Body of pancreas (tissue), 4 donors: ENCODE measurements around the gene MCM3. TPM values are rescaled to one million over a fixed set of nuclear protein-coding genes. Genes with fewer than 3 reads are reported as not detected.

ENCODE experiments used
- ATAC-seq: fragments of 150-250 bp; one replicate; pipeline ENCODE4 v1.9.1; 2016
- DNase-seq, 4 donors: peaks; one replicate each; pipeline ENCODE4 v3.0.0-alpha.2; 2019
- H3K27ac ChIP-seq, 4 donors: fragments of 200-600 bp; sonication (generic); 1 replicate in 3 of 4; 2 replicates in 1 of 4; pipeline versions ENCODE4 v1.5.1 to v1.6.1; 2016 to 2019; ENCODE audit warnings: mild to moderate bottlenecking in 1 of 4, mixed read lengths in 1 of 4, moderate library complexity in 1 of 4
- H3K27me3 ChIP-seq, 2 donors: fragments of 200-600 bp; sonication (generic); one replicate each; pipeline ENCODE4 v1.6.0; 2016; ENCODE audit warnings: mild to moderate bottlenecking in 1 of 2
- H3K36me3 ChIP-seq, 2 donors: fragments of 200-600 bp; sonication (generic); replicated peaks in 1 of 2; 2 replicates each; pipeline ENCODE4 v1.5.1; 2016; ENCODE audit warnings: low read depth in 2 of 2; ENCODE audit not compliant: insufficient read depth in 1 of 2
- H3K4me1 ChIP-seq: fragments of 200-600 bp; sonication (generic); one replicate; pipeline ENCODE4 v1.6.0; 2016
- H3K4me3 ChIP-seq, 2 donors: fragments of 200-600 bp; sonication (generic); 1 replicate in 1 of 2; 2 replicates in 1 of 2; pipeline ENCODE4 v1.5.1; 2016 to 2019
- H3K9me3 ChIP-seq, 3 donors: fragments of 200-600 bp; sonication (generic); 1 replicate in 2 of 3; 2 replicates in 1 of 3; pipeline ENCODE4 v1.5.1; 2016
- POLR2A ChIP-seq, 3 donors: fragments of 450-650 bp; IDR thresholded peaks; one replicate each; pipeline ENCODE4 v1.6.1; 2016; ENCODE audit warnings: antibody characterized with exemption in 3 of 3, mild to moderate bottlenecking in 2 of 3
- WGBS, 2 donors: methylation state at CpG; one replicate each; pipeline ENCODE4 v1.1.5; 2017; 5-methylcytosine and 5-hydroxymethylcytosine counted together
- intact Hi-C: fragments of 100-400 bp; cut with DNase I; formaldehyde crosslinking; loops from one replicate; pipeline ENCODE4 v1.15.1; 2023
- total RNA-seq, 2 donors: library from RNA; depleted of rRNA; stranded (reverse); fragments of >200 nt; gene quantifications; one replicate each; pipeline ENCODE4 v1.1.0, GENCODE V29; 2016
- TF ChIP-seq, protein P1 (sequence below), 7 experiments: fragments of 450-650 bp in 4 of 7; fragments of 200-600 bp in 3 of 7; sonication (generic) in 3 of 7; IDR thresholded peaks; one replicate each; pipeline ENCODE4 v1.5.1; 2016 to 2019; ENCODE audit warnings: antibody characterized with exemption in 7 of 7

The MCM3 gene
- total RNA-seq, 2 donors from 2014 or later, result 15.6 to 21.4 TPM

DNA sequence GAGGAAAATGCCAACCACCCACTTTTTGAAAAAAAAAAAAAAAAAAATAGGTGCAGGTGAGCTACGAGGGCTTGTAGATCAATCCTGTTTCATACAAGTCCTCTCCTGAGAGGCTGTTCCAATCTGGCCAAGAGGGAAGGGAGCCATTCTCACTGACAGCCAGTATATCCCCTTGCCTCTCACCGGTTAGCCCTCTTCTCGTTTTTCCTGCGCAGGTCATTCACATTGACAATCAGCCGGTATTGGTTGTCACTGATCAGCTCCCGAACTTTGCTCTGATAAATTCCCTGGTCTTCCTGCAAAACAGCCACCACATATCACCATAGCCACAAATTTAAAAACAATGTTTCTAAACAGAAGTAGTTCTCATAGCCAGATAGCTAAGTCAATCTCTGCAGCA, 1.4 kb downstream of the MCM3 start:
- intact Hi-C loops, result no loop called here
- TF ChIP-seq, protein P1, sequence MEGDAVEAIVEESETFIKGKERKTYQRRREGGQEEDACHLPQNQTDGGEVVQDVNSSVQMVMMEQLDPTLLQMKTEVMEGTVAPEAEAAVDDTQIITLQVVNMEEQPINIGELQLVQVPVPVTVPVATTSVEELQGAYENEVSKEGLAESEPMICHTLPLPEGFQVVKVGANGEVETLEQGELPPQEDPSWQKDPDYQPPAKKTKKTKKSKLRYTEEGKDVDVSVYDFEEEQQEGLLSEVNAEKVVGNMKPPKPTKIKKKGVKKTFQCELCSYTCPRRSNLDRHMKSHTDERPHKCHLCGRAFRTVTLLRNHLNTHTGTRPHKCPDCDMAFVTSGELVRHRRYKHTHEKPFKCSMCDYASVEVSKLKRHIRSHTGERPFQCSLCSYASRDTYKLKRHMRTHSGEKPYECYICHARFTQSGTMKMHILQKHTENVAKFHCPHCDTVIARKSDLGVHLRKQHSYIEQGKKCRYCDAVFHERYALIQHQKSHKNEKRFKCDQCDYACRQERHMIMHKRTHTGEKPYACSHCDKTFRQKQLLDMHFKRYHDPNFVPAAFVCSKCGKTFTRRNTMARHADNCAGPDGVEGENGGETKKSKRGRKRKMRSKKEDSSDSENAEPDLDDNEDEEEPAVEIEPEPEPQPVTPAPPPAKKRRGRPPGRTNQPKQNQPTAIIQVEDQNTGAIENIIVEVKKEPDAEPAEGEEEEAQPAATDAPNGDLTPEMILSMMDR (IDR thresholded peaks at IDR 0.05), result no peak
- no peak for TF ChIP-seq POLR2A (IDR thresholded peaks at IDR 0.05)
- Histone ChIP-seq H3K27me3 (no peaks in the 10 kb centered on the region), H3K4me3 (no peak overlapping the region), H3K36me3 (peaks cover 4 to 24% of the 10 kb centered on the region in 2 donors), H3K4me1 (peaks cover 12% of the 10 kb centered on the region), H3K9me3 (no peaks in the 10 kb centered on the region), H3K27ac (no peak overlapping the region)
- no peak for ATAC-seq
- WGBS, 2 donors, result 53 to 69% methylated on average over 6 of the region's 6 CpGs
- DNase-seq, result no peak

GRCh38 chr6:52276130-52276529, 8.4 kb downstream of the MCM3 start:
- no peak for ATAC-seq
- Histone ChIP-seq H3K4me1 (no peaks in the 10 kb centered on the region), H3K27ac (no peak overlapping the region), H3K9me3 (no peaks in the 10 kb centered on the region), H3K4me3 (no peak overlapping the region), H3K36me3 (peaks cover 0 to 29% of the 10 kb centered on the region in 2 donors), H3K27me3 (no peaks in the 10 kb centered on the region)
- WGBS, 2 donors, result 90 to 93% methylated on average over 9 to 10 of the region's 10 CpGs
- intact Hi-C loops, result no loop called here
- no peak for DNase-seq
- TF ChIP-seq POLR2A (IDR thresholded peaks at IDR 0.05), result no peak
- TF ChIP-seq, protein P1 (IDR thresholded peaks at IDR 0.05), result no peak

- no peaks in the 10 kb centered on the region for H3K27me3 ChIP-seq
- 86 to 93% methylated on average over 9 of the region's 9 CpGs for WGBS, 2 donors
- TF ChIP-seq, protein P1 (IDR thresholded peaks at IDR 0.05), result no peak
- TF ChIP-seq POLR2A (IDR thresholded peaks at IDR 0.05), result no peak
- DNase-seq (no peak), ATAC-seq (no peak)
- H3K27ac ChIP-seq, result peak overlapping the region in 1 of 4 donors; percentile 1
- no peaks in the 10 kb centered on the region for H3K9me3 ChIP-seq
- peaks cover 0 to 15% of the 10 kb centered on the region in 2 donors for H3K36me3 ChIP-seq
- intact Hi-C loops, result no loop called here
- no peak overlapping the region for H3K4me3 ChIP-seq
- H3K4me1 ChIP-seq, result no peaks in the 10 kb centered on the region
Observed at GRCh38 chr6:52271852-52272460, 12.6 kb downstream of the MCM3 start.

DNA sequence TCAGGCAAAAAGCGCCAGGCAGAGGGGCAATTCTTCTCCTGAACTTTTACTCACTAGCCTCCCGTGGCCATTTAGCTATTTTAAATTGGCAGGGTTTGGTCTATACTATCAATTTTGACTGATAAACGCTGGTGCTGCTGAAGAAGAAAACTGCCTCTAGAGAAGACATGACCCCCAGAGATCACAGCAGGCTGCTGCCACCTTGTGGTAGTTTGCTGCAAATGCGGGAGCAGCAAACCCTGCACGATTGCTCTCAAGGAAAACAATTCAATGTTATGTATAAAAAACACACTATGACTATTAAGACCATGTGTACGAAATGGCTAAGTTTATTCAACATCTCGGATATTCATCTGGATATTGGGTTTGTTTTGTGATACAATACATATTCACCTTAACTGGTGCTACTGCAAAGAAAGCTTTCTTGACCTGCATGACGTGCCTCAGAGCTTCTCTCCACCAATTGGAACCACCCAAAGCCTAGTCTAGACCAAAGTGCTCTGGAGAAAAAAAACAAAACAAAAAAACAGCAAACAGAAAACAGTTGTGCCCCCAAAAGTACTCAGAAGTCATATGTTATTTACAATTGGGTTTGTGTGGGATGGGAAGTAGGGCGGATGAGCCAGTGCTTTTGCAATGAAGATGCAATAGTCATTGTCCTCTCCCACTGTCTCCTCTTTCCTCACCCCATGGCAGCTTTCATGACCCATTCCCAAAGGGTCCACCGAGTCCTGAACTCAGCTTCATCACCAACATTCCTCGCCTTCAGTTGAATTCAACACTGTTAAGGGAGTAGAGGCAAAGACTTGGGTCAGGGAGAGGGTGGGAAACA, 20.6 kb downstream of the MCM3 start:
- H3K27ac ChIP-seq, result no peak overlapping the region
- no peaks in the 10 kb centered on the region for H3K4me1 ChIP-seq
- no peaks in the 10 kb centered on the region for H3K9me3 ChIP-seq
- peak; percentile 52 to 65 (median 58) for DNase-seq
- 43 to 45% methylated on average over 11 of the region's 11 CpGs for WGBS, 2 donors
- no peak overlapping the region for H3K4me3 ChIP-seq
- no peaks in the 10 kb centered on the region for H3K27me3 ChIP-seq
- intact Hi-C loops, result no loop called here
- TF ChIP-seq POLR2A (IDR thresholded peaks at IDR 0.05), result no peak
- TF ChIP-seq, protein P1 (IDR thresholded peaks at IDR 0.05), result peak; percentile 75 to 95 (median 79)
- peak; percentile 74 for ATAC-seq
- peaks cover 0 to 19% of the 10 kb centered on the region in 2 donors for H3K36me3 ChIP-seq
